ENCODE data around the gene AJM1.

Gene AJM1

GRCh38 chr9:136845465-136846260 lies 3.4 kb downstream of the AJM1 start:
- DNase-seq (ENCODE audit: low spot score): no peak

GRCh38 chr9:136846376-136847087 lies 4.3 kb downstream of the AJM1 start:
- no peak for DNase-seq (ENCODE audit: low spot score)

- peak; percentile 94 for DNase-seq (ENCODE audit: low spot score)
Observed at GRCh38 chr9:136847088-136847825, 5.0 kb downstream of the AJM1 start.

- DNase-seq (ENCODE audit: low spot score): peak; percentile 96
Observed at GRCh38 chr9:136847826-136848392, 5.6 kb downstream of the AJM1 start.

- peak; percentile 89 for DNase-seq (ENCODE audit: low spot score)
Observed at GRCh38 chr9:136848393-136849037, 6.2 kb downstream of the AJM1 start.

- DNase-seq (ENCODE audit: low spot score): peak; percentile 100
Observed at GRCh38 chr9:136849038-136849959, 7.0 kb downstream of the AJM1 start, which contains the start of gene PHPT1. PHPT1 (plus strand) TSS chr9:136849409; CDS start chr9:136849431, 22 bp downstream.

GRCh38 chr9:136849960-136850865 lies 7.9 kb downstream of the AJM1 start:
- no peak for DNase-seq (ENCODE audit: low spot score)

- DNase-seq (ENCODE audit: low spot score): no peak
Observed at GRCh38 chr9:136850866-136851775, 8.8 kb downstream of the AJM1 start.

GRCh38 chr9:136851941-136852663 lies 9.8 kb downstream of the AJM1 start, which contains the start of gene MAMDC4:
MAMDC4 (plus strand) TSS chr9:136852346; CDS start chr9:136852417, 71 bp downstream.
- DNase-seq (ENCODE audit: low spot score): no peak

- DNase-seq (ENCODE audit: low spot score): no peak
Observed at GRCh38 chr9:136852664-136853595, 10.7 kb downstream of the AJM1 start.

GRCh38 chr9:136853596-136854112 lies 11.4 kb downstream of the AJM1 start:
- DNase-seq (ENCODE audit: low spot score): no peak

- DNase-seq (ENCODE audit: low spot score): no peak
Observed at GRCh38 chr9:136854113-136854841, 12.0 kb downstream of the AJM1 start.

GRCh38 chr9:136854842-136855460 lies 12.7 kb downstream of the AJM1 start:
- DNase-seq (ENCODE audit: low spot score): no peak

GRCh38 chr9:136855461-136856078 lies 13.3 kb downstream of the AJM1 start:
- DNase-seq (ENCODE audit: low spot score): no peak

GRCh38 chr9:136856079-136856476 lies 13.8 kb downstream of the AJM1 start:
- no peak for DNase-seq (ENCODE audit: low spot score)

Data from HuH-7.5 (cell line).